H1 (cell line): ENCODE data around the gene TDRD15. TPM values are rescaled to one million over a fixed set of nuclear protein-coding genes. Genes with fewer than 3 reads are reported as not detected.

Experiments
- CTCF ChIA-PET: fragments of 300-600 bp; sonication (Branson Sonifier 250); formaldehyde crosslinking; loops from one replicate; lab custom pipeline; 2021; ENCODE audit not compliant: partially characterized antibody; lab: Charles Lee
- POLR2A ChIA-PET: fragments of 300-600 bp; sonication (Branson Sonifier 250); formaldehyde crosslinking; loops from one replicate; lab custom pipeline; 2021; ENCODE audit warnings: inconsistent platforms; ENCODE audit not compliant: partially characterized antibody; lab: Charles Lee
- DNase-seq, 2 experiments: peaks; one replicate each; pipeline versions ENCODE4 v3.0.0 to v3.0.0-alpha.2; 2010 to 2022; ENCODE audit warnings: low spot score in 2 of 2, low read depth in 1 of 2, mixed read lengths in 1 of 2
- FAIRE-seq: peaks from 2 replicates; lab custom pipeline; 2011; peaks lifted over from hg19 to GRCh38; lab: Jason Lieb, UNC
- H2AFZ ChIP-seq: 2 replicates; pipeline ENCODE4 v1.8.1; 2012; ENCODE audit warnings: low read length, inconsistent platforms
- H2AK5ac ChIP-seq: 2 replicates; pipeline ENCODE4 v1.6.1; 2013; ENCODE audit warnings: low read depth, low read length
- H2BK120ac ChIP-seq: replicated peaks from 2 replicates; pipeline ENCODE3; 2013; ENCODE audit warnings: low read depth, low read length, inconsistent platforms
- H2BK12ac ChIP-seq: 2 replicates; pipeline ENCODE4 v1.6.1; 2013; ENCODE audit warnings: low read depth, low read length
- H2BK15ac ChIP-seq: 2 replicates; pipeline ENCODE4 v1.6.1; 2013; ENCODE audit warnings: low read length
- H2BK20ac ChIP-seq: 2 replicates; pipeline ENCODE4 v1.6.1; 2013; ENCODE audit warnings: low read length
- H2BK5ac ChIP-seq: 2 replicates; pipeline ENCODE4 v1.6.1; 2013; ENCODE audit warnings: low read depth, low read length
- H3K14ac ChIP-seq: 2 replicates; pipeline ENCODE4 v1.6.1; 2013; ENCODE audit warnings: inconsistent platforms; ENCODE audit not compliant: insufficient read length
- H3K18ac ChIP-seq: 2 replicates; pipeline ENCODE4 v1.6.1; 2013; ENCODE audit warnings: low read length; ENCODE audit errors: extremely low read depth
- H3K23ac ChIP-seq: 2 replicates; pipeline ENCODE4 v1.6.1; 2013; ENCODE audit warnings: inconsistent platforms; ENCODE audit not compliant: insufficient read length
- H3K23me2 ChIP-seq: 2 replicates; pipeline ENCODE4 v1.6.1; 2013; ENCODE audit warnings: low read depth, low read length
- H3K27ac ChIP-seq: 2 replicates; pipeline ENCODE4 v1.6.1; 2011; ENCODE audit warnings: low read depth, low read length, inconsistent platforms
- H3K27me3 ChIP-seq, 4 experiments: replicated peaks in 1 of 4; 1 replicate in 1 of 4; 2 replicates in 3 of 4; pipeline versions ENCODE4 v1.6.1 to v1.8.1; 2011 to 2013; ENCODE audit warnings: low read length in 3 of 4, mild to moderate bottlenecking in 3 of 4, inconsistent platforms in 2 of 4, mixed read lengths in 2 of 4, moderate library complexity in 1 of 4; ENCODE audit not compliant: control insufficient read depth in 3 of 4, insufficient read depth in 3 of 4; ENCODE audit errors: extremely low read depth in 1 of 4
- H3K36me3 ChIP-seq, 4 experiments: 2 replicates each; pipeline versions ENCODE4 v1.6.1 to v1.8.1; 2011 to 2013; ENCODE audit warnings: mild to moderate bottlenecking in 4 of 4, low read length in 3 of 4, moderate library complexity in 2 of 4, control low read depth in 1 of 4, inconsistent platforms in 1 of 4; ENCODE audit not compliant: insufficient read depth in 4 of 4, control insufficient read depth in 2 of 4
- H3K4ac ChIP-seq: replicated peaks from 2 replicates; pipeline ENCODE3; 2013; ENCODE audit warnings: low read length, low read depth, mixed read lengths, inconsistent platforms; ENCODE audit not compliant: insufficient read length
- H3K4me1 ChIP-seq, 4 experiments: replicated peaks in 1 of 4; 1 replicate in 1 of 4; 2 replicates in 3 of 4; pipeline versions ENCODE4 v1.6.1 to v1.8.1; 2011 to 2013; ENCODE audit warnings: low read length in 3 of 4, inconsistent platforms in 2 of 4, mixed read lengths in 1 of 4; ENCODE audit not compliant: insufficient read depth in 4 of 4, control insufficient read depth in 3 of 4
- H3K4me2 ChIP-seq, 2 experiments: 2 replicates each; pipeline versions ENCODE4 v1.6.1 to v1.8.1; 2011 to 2013; ENCODE audit warnings: low read depth in 2 of 2, low read length in 2 of 2, control low read depth in 1 of 2, inconsistent platforms in 1 of 2, mild to moderate bottlenecking in 1 of 2; ENCODE audit not compliant: insufficient read depth in 1 of 2
- H3K4me3 ChIP-seq, 4 experiments: fragments of 200-600, 300-600 bp in 1 of 4; sonication (generic), shearing (Covaris generic), sonication (Bioruptor Twin) in 1 of 4; 2 replicates each; pipeline versions ENCODE4 v1.5.1 to v1.8.1; 2011 to 2016; ENCODE audit warnings: low read length in 4 of 4, low read depth in 3 of 4, control low read depth in 2 of 4, inconsistent platforms in 2 of 4, mild to moderate bottlenecking in 2 of 4, mixed read lengths in 1 of 4, moderate library complexity in 1 of 4; ENCODE audit not compliant: insufficient read depth in 2 of 4; ENCODE audit errors: extremely low read depth in 1 of 4
- H3K56ac ChIP-seq: replicated peaks from 2 replicates; pipeline ENCODE3; 2013; ENCODE audit warnings: low read depth, mild to moderate bottlenecking, mixed read lengths, low read length, inconsistent platforms; ENCODE audit not compliant: insufficient read length
- H3K79me1 ChIP-seq: 2 replicates; pipeline ENCODE4 v1.6.1; 2013; ENCODE audit warnings: low read depth, low read length, control low read depth
- H3K79me2 ChIP-seq, 2 experiments: 2 replicates each; pipeline versions ENCODE4 v1.6.1 to v1.8.1; 2012 to 2013; ENCODE audit warnings: low read length in 2 of 2, mild to moderate bottlenecking in 2 of 2, inconsistent platforms in 1 of 2; ENCODE audit not compliant: insufficient read depth in 2 of 2, control insufficient read depth in 1 of 2
- H3K9ac ChIP-seq, 4 experiments: replicated peaks in 1 of 4; 1 replicate in 1 of 4; 2 replicates in 3 of 4; pipeline versions ENCODE4 v1.6.1 to v1.8.1; 2011 to 2013; ENCODE audit warnings: low read depth in 3 of 4, low read length in 3 of 4, control low read depth in 2 of 4, mild to moderate bottlenecking in 2 of 4, moderate library complexity in 2 of 4, inconsistent platforms in 1 of 4; ENCODE audit errors: extremely low read depth in 1 of 4
- H3K9me3 ChIP-seq, 2 experiments: 2 replicates each; pipeline versions ENCODE4 v1.6.1 to v1.8.1; 2012 to 2013; ENCODE audit warnings: mild to moderate bottlenecking in 2 of 2, moderate library complexity in 2 of 2, control low read depth in 1 of 2, inconsistent platforms in 1 of 2, low read depth in 1 of 2, low read length in 1 of 2, mixed read lengths in 1 of 2; ENCODE audit not compliant: insufficient read depth in 2 of 2
- H4K20me1 ChIP-seq, 2 experiments: replicated peaks in 1 of 2; 2 replicates each; pipeline versions ENCODE3 to v1.8.1; 2011 to 2013; ENCODE audit warnings: inconsistent platforms in 2 of 2, low read length in 2 of 2, mild to moderate bottlenecking in 1 of 2; ENCODE audit not compliant: insufficient read depth in 2 of 2, control insufficient read depth in 1 of 2
- H4K5ac ChIP-seq: 2 replicates; pipeline ENCODE4 v1.6.1; 2013; ENCODE audit warnings: low read length, low read depth, mixed read lengths, inconsistent platforms; ENCODE audit not compliant: insufficient read length
- H4K8ac ChIP-seq: 2 replicates; pipeline ENCODE4 v1.8.0; 2013; ENCODE audit warnings: mild to moderate bottlenecking, moderate library complexity, low read length, inconsistent platforms; ENCODE audit not compliant: insufficient read depth; ENCODE audit errors: extremely low read depth
- H4K91ac ChIP-seq: replicated peaks from 2 replicates; pipeline ENCODE3; 2013; ENCODE audit warnings: low read length, mixed read lengths, inconsistent platforms; ENCODE audit not compliant: insufficient read length
- ASH2L ChIP-seq: fragments of 200-600, 300-600 bp; sonication (generic); IDR thresholded peaks from one replicate; pipeline ENCODE4 v1.7.1; 2017; ENCODE audit warnings: low read length
- BCL11A ChIP-seq, 2 experiments: IDR thresholded peaks; one replicate each; pipeline ENCODE4 v1.6.1; 2011; ENCODE audit warnings: low read depth in 2 of 2, low read length in 2 of 2, mild to moderate bottlenecking in 2 of 2
- CBX5 ChIP-seq: fragments of 300-800, 300-1000 bp; sonication (generic); IDR thresholded peaks from 2 replicates; pipeline ENCODE4 v1.7.1; 2016; ENCODE audit warnings: antibody characterized with exemption, low read length, low read depth
- CHD2 ChIP-seq: IDR thresholded peaks from 2 replicates; pipeline ENCODE4 v1.6.1; 2012; ENCODE audit warnings: low read length, improper control_type of control experiment
- EZH2 ChIP-seq: fragments of 200-600 bp; sonication (generic); IDR thresholded peaks from 2 replicates; pipeline ENCODE4 v1.7.1; 2012; ENCODE audit warnings: low read depth, mild to moderate bottlenecking, moderate library complexity, low read length, inconsistent platforms; ENCODE audit not compliant: severe bottlenecking
- JUND ChIP-seq: IDR thresholded peaks from 2 replicates; pipeline ENCODE4 v1.6.1; 2011; ENCODE audit warnings: mild to moderate bottlenecking, improper control_type of control experiment, low read length
- NRF1 ChIP-seq: IDR thresholded peaks from 2 replicates; pipeline ENCODE4 v1.6.1; 2011; ENCODE audit warnings: mild to moderate bottlenecking, low read depth, low read length, improper control_type of control experiment
- POLR2A ChIP-seq, 2 experiments: IDR thresholded peaks; 1 replicate in 1 of 2; 2 replicates in 1 of 2; pipeline ENCODE4 v1.6.1; 2011; ENCODE audit warnings: low read depth in 2 of 2, low read length in 2 of 2, mild to moderate bottlenecking in 2 of 2; ENCODE audit errors: control extremely low read depth in 1 of 2
- RAD21 ChIP-seq, 2 experiments: IDR thresholded peaks in 1 of 2; conservative IDR thresholded peaks in 1 of 2; 2 replicates each; pipeline ENCODE4 v1.6.1; 2011; ENCODE audit warnings: low read depth in 2 of 2, low read length in 2 of 2, improper control_type of control experiment in 1 of 2, inconsistent platforms in 1 of 2, mild to moderate bottlenecking in 1 of 2, moderate library complexity in 1 of 2
- RXRA ChIP-seq: IDR thresholded peaks from 2 replicates; pipeline ENCODE4 v1.6.1; 2011; ENCODE audit warnings: low read depth, mild to moderate bottlenecking, low read length, moderate library complexity; ENCODE audit not compliant: insufficient read depth
- TAF1 ChIP-seq: IDR thresholded peaks from 2 replicates; pipeline ENCODE4 v1.6.1; 2011; ENCODE audit warnings: mild to moderate bottlenecking, low read depth, low read length
- WGBS, 2 experiments: shearing (Covaris generic) in 1 of 2; methylation state at CpG; one replicate each; pipeline versions ENCODE4 v1.1.6 to v1.1.7; 2013 to 2015; ENCODE audit warnings: low lambda C conversion rate in 2 of 2, mixed read lengths in 2 of 2, inconsistent platforms in 1 of 2, low coverage in 1 of 2, missing lambda C conversion rate in 1 of 2; ENCODE audit not compliant: insufficient replicate concordance in 2 of 2, insufficient coverage in 1 of 2, insufficient read length in 1 of 2; ENCODE audit errors: extremely low coverage in 1 of 2, missing lambda C conversion rate in 1 of 2; 5-methylcytosine and 5-hydroxymethylcytosine counted together
- polyA plus RNA-seq, 7 experiments: library from polyadenylated mRNA; depleted of rRNA in 3 of 7; stranded (reverse) in 5 of 7; unstranded in 2 of 7; fragments of >200 nt in 5 of 7; fragments of 200-250 nt in 2 of 7; gene quantifications; 1 replicate in 5 of 7; 2 replicates in 1 of 7; 4 replicates in 1 of 7; pipeline versions ENCODE4 v1.2.1 to v1.2.3, GENCODE V29; 2011 to 2013; ENCODE audit warnings: missing spikeins in 2 of 7, mixed read lengths in 2 of 7
- total RNA-seq: library from RNA; stranded (reverse); fragmentation: NEBNext Ultra II Directional; extraction: Animal tissue kit (Norgen Biotek cat#: 25700); gene quantifications from 2 replicates; pipeline ENCODE4 v1.2.1, GENCODE V29; 2021
- TF ChIP-seq, protein P1 (sequence below), 3 experiments: IDR thresholded peaks; 1 replicate in 2 of 3; 2 replicates in 1 of 3; pipeline versions ENCODE4 v1.5.1 to v1.6.1; 2011; ENCODE audit warnings: low read length in 3 of 3, mild to moderate bottlenecking in 3 of 3, inconsistent platforms in 2 of 3, low read depth in 1 of 3, moderate library complexity in 1 of 3; ENCODE audit not compliant: insufficient read depth in 1 of 3; ENCODE audit errors: control extremely low read depth in 1 of 3

TDRD15 gene
- total and polyA plus RNA-seq, 2 of the 8 experiments (the other 6 are each of a cell fraction or from before 2014, with no cell fraction given), result not detected

DNA sequence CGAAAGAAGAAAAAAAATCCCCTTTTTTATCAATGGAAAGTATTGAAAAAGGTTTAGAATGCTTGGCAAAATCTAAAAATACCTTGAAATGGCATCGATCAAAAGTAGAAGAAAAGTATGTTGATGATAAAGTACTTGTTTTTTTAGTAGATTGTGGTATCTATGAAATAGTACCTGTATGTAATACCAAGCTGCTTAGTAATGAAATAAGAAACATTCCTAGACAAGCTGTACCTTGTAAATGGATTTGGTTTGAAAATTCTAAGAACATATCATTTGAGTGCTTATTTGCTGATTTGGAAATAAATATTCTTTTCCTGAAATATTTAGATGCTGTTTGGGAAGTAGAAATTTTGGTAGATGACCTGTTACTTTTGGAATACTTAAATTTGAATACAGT is 18.4 kb downstream of the TDRD15 start:
- no peak overlapping the region for H2AK5ac ChIP-seq
- no peaks in the 10 kb centered on the region for H3K4me1 ChIP-seq
- ChIA-PET CTCF (no interaction called here), POLR2A (no interaction called here)
- H3K27ac ChIP-seq, result no peak overlapping the region
- H4K8ac ChIP-seq, result no peak overlapping the region
- DNase-seq (no peak), FAIRE-seq (no peak)
- H3K18ac ChIP-seq, result no peak overlapping the region
- H2BK5ac ChIP-seq, result no peak overlapping the region
- no peak overlapping the region for H3K56ac ChIP-seq
- no peak overlapping the region for H3K23ac ChIP-seq
- no peak overlapping the region for H2BK12ac ChIP-seq
- H4K91ac ChIP-seq, result no peak overlapping the region
- H3K79me1 ChIP-seq, result no peaks in the 10 kb centered on the region
- no peaks in the 10 kb centered on the region for H3K36me3 ChIP-seq
- H3K79me2 ChIP-seq, result no peaks in the 10 kb centered on the region
- no peak overlapping the region for H4K5ac ChIP-seq
- no peak overlapping the region for H3K4me2 ChIP-seq
- no peak overlapping the region for H3K4me3 ChIP-seq
- H3K27me3 ChIP-seq, result no peaks in the 10 kb centered on the region
- H3K4ac ChIP-seq, result no peak overlapping the region
- no peak overlapping the region for H2BK120ac ChIP-seq
- H4K20me1 ChIP-seq, result no peaks in the 10 kb centered on the region
- H3K14ac ChIP-seq, result no peak overlapping the region
- no peak overlapping the region for H2BK15ac ChIP-seq
- H3K9ac ChIP-seq, result no peak overlapping the region
- H2BK20ac ChIP-seq, result no peak overlapping the region
- H3K9me3 ChIP-seq, result no peaks in the 10 kb centered on the region
- 81% methylated on average over 2 of the region's 2 CpGs; no CpG with 5 or more reads in 1 of the 2 experiments for WGBS, 2 experiments
- no peak overlapping the region for H2AFZ ChIP-seq
- H3K23me2 ChIP-seq, result no peaks in the 10 kb centered on the region
- TF ChIP-seq ASH2L (no peak), TAF1 (no peak), CBX5 (no peak), RXRA (no peak), NRF1 (no peak), RAD21 (IDR thresholded peaks at IDR 0.05 in 1 of 2, conservative IDR thresholded peaks at IDR 0.05 in 1 of 2; ENCODE audit: low read depth in 2 of 2, low read length in 2 of 2) (no peak), BCL11A (IDR thresholded peaks at IDR 0.05; ENCODE audit: low read depth in 2 of 2, low read length in 2 of 2) (no peak), POLR2A (IDR thresholded peaks at IDR 0.05; ENCODE audit: control extremely low read depth in 1 of 2, low read depth in 2 of 2, low read length in 2 of 2) (no peak), EZH2 (no peak), CHD2 (no peak), JUND (no peak)
- TF ChIP-seq, protein P1, sequence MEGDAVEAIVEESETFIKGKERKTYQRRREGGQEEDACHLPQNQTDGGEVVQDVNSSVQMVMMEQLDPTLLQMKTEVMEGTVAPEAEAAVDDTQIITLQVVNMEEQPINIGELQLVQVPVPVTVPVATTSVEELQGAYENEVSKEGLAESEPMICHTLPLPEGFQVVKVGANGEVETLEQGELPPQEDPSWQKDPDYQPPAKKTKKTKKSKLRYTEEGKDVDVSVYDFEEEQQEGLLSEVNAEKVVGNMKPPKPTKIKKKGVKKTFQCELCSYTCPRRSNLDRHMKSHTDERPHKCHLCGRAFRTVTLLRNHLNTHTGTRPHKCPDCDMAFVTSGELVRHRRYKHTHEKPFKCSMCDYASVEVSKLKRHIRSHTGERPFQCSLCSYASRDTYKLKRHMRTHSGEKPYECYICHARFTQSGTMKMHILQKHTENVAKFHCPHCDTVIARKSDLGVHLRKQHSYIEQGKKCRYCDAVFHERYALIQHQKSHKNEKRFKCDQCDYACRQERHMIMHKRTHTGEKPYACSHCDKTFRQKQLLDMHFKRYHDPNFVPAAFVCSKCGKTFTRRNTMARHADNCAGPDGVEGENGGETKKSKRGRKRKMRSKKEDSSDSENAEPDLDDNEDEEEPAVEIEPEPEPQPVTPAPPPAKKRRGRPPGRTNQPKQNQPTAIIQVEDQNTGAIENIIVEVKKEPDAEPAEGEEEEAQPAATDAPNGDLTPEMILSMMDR (IDR thresholded peaks at IDR 0.05; ENCODE audit: control extremely low read depth in 1 of 3, insufficient read depth in 1 of 3, low read depth in 1 of 3, low read length in 3 of 3), result no peak
